Neural cell (in vitro differentiated cells): ENCODE measurements around the gene PTGER3. TPM values are rescaled to one million over a fixed set of nuclear protein-coding genes. Genes with fewer than 3 reads are reported as not detected.

Experiments used
- H2AFZ ChIP-seq: fragments of 200-600, 300-800 bp; sonication (generic), shearing (Covaris generic); 2 replicates; pipeline ENCODE4 v1.6.0; 2014; ENCODE audit warnings: low read depth, mild to moderate bottlenecking, antibody characterized with exemption, low read length, moderate library complexity
- H3F3A ChIP-seq: fragments of 200-600 bp; shearing (Covaris generic); 2 replicates; pipeline ENCODE4 v1.6.1; 2016; ENCODE audit warnings: mild to moderate bottlenecking, moderate library complexity, mixed read lengths, antibody characterized with exemption, low read length; ENCODE audit not compliant: insufficient read depth, poor library complexity, severe bottlenecking
- H3K27ac ChIP-seq: fragments of 200-600, 300-800 bp; sonication (generic), shearing (Covaris generic); 2 replicates; pipeline ENCODE4 v1.5.1; 2014; ENCODE audit warnings: mild to moderate bottlenecking, low read length, moderate library complexity
- H3K27me3 ChIP-seq: fragments of 300-800, 200-600 bp; sonication (generic), shearing (Covaris generic); 2 replicates; pipeline ENCODE4 v1.6.0; 2014; ENCODE audit warnings: mild to moderate bottlenecking, low read depth, low read length, moderate library complexity; ENCODE audit not compliant: insufficient read depth
- H3K36me3 ChIP-seq: fragments of 300-800, 200-600 bp; sonication (generic), shearing (Covaris generic); 2 replicates; pipeline ENCODE4 v1.5.1; 2014; ENCODE audit warnings: mild to moderate bottlenecking, antibody characterized with exemption, low read length, moderate library complexity; ENCODE audit not compliant: insufficient read depth
- H3K4me2 ChIP-seq: fragments of 300-800, 200-600 bp; sonication (generic), shearing (Covaris generic); 2 replicates; pipeline ENCODE4 v1.6.0; 2014; ENCODE audit warnings: mild to moderate bottlenecking, low read length
- H3K4me3 ChIP-seq: fragments of 300-800, 200-600 bp; sonication (generic), shearing (Covaris generic); 2 replicates; pipeline ENCODE4 v1.5.1; 2014; ENCODE audit warnings: mild to moderate bottlenecking, low read length, moderate library complexity
- H3K79me2 ChIP-seq: fragments of 200-600 bp; shearing (Covaris generic); replicated peaks from 2 replicates; pipeline ENCODE4 v1.6.0; 2014; ENCODE audit warnings: mild to moderate bottlenecking, low read length, moderate library complexity; ENCODE audit not compliant: insufficient read depth
- H3K9ac ChIP-seq: fragments of 300-800, 200-600 bp; sonication (generic), shearing (Covaris generic); 2 replicates; pipeline ENCODE4 v1.6.1; 2016; ENCODE audit warnings: mild to moderate bottlenecking, low read length, mixed read lengths
- H3K9me2 ChIP-seq: fragments of 200-600 bp; shearing (Covaris generic); 2 replicates; pipeline ENCODE4 v1.6.1; 2016; ENCODE audit warnings: mild to moderate bottlenecking, low read length, mixed read lengths; ENCODE audit not compliant: insufficient read depth
- H3K9me3 ChIP-seq: fragments of 200-600, 300-800 bp; sonication (generic), shearing (Covaris generic); 2 replicates; pipeline ENCODE4 v1.6.1; 2016; ENCODE audit warnings: mild to moderate bottlenecking, mixed run types, low read length, moderate library complexity, mixed read lengths
- H4K20me1 ChIP-seq: fragments of 200-600 bp; shearing (Covaris generic); 2 replicates; pipeline ENCODE4 v1.6.1; 2016; ENCODE audit warnings: mild to moderate bottlenecking, mixed run types; ENCODE audit not compliant: insufficient read depth
- EP300 ChIP-seq: fragments of 450-650 bp; conservative IDR thresholded peaks from 2 replicates; pipeline ENCODE4 v1.6.1; 2014; ENCODE audit warnings: antibody characterized with exemption, mild to moderate bottlenecking, moderate library complexity; ENCODE audit not compliant: poor library complexity, severe bottlenecking
- EZH2 ChIP-seq: fragments of 200-600, 300-800 bp; shearing (Covaris generic), sonication (generic); IDR thresholded peaks from 2 replicates; pipeline ENCODE4 v1.6.1; 2014; ENCODE audit warnings: antibody characterized with exemption, low read length, borderline replicate concordance, mild to moderate bottlenecking; ENCODE audit not compliant: insufficient read depth, poor library complexity, severe bottlenecking
- POLR2AphosphoS5 ChIP-seq: IDR thresholded peaks from 2 replicates; pipeline ENCODE4 v1.6.1; 2012
- RAD21 ChIP-seq: fragments of 450-650 bp; conservative IDR thresholded peaks from 2 replicates; pipeline ENCODE4 v1.6.1; 2014; ENCODE audit warnings: antibody characterized with exemption, mild to moderate bottlenecking, moderate library complexity
- SMC3 ChIP-seq: fragments of 450-650 bp; conservative IDR thresholded peaks from 2 replicates; pipeline ENCODE4 v1.6.1; 2014; ENCODE audit warnings: antibody characterized with exemption, mild to moderate bottlenecking, moderate library complexity; ENCODE audit not compliant: poor library complexity
- TAF1 ChIP-seq: IDR thresholded peaks from 2 replicates; pipeline ENCODE4 v1.6.1; 2012; ENCODE audit warnings: low read depth
- polyA plus RNA-seq: library from polyadenylated mRNA; depleted of rRNA; stranded (reverse); fragments of >200 nt; gene quantifications from 2 replicates; pipeline ENCODE4 v1.2.3, GENCODE V29; 2014
- TF ChIP-seq, protein P1 (sequence below): fragments of 450-650 bp; IDR thresholded peaks from 2 replicates; pipeline ENCODE4 v1.5.1; 2014; ENCODE audit warnings: antibody characterized with exemption, mild to moderate bottlenecking, moderate library complexity; ENCODE audit not compliant: poor library complexity, severe bottlenecking
- TF ChIP-seq, protein P2 (sequence below): IDR thresholded peaks from 2 replicates; pipeline ENCODE4 v1.6.1; 2012; ENCODE audit warnings: borderline replicate concordance

The PTGER3 gene
- polyA plus RNA-seq, 1 donor from 2014 or later: 1.7 TPM

DNA sequence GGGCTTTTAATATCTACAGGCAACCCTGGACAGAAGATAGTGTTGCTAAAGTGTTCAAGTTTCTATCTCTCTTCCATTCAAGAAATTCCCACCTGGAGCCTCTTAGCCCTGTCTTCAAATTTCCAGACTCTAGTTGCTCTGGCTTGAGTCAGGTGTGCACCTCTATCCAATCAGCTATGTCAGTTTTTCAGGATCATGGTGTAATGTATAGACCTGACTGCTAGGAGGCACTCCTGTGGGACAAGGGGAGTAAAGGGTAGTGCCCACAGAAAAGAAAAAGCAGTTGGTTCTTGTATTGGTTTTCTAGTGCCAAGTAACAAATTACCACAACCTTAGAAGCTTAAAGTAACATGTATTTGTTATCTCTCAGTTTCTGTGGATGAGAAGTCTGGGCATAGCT, 39.4 kb upstream of the PTGER3 start:
- Histone ChIP-seq H3K9me3 (no peaks in the 10 kb centered on the region), H4K20me1 (no peaks in the 10 kb centered on the region), H3K27ac (no peak overlapping the region), H2AFZ (no peak overlapping the region), H3K4me3 (no peak overlapping the region), H3K9ac (no peak overlapping the region), H3K79me2 (no peaks in the 10 kb centered on the region), H3K27me3 (no peaks in the 10 kb centered on the region), H3K4me2 (no peak overlapping the region), H3K9me2 (no peaks in the 10 kb centered on the region), H3F3A (no peaks in the 10 kb centered on the region), H3K36me3 (no peaks in the 10 kb centered on the region)
- TF ChIP-seq EP300 (no peak), TAF1 (no peak), SMC3 (no peak)

DNA sequence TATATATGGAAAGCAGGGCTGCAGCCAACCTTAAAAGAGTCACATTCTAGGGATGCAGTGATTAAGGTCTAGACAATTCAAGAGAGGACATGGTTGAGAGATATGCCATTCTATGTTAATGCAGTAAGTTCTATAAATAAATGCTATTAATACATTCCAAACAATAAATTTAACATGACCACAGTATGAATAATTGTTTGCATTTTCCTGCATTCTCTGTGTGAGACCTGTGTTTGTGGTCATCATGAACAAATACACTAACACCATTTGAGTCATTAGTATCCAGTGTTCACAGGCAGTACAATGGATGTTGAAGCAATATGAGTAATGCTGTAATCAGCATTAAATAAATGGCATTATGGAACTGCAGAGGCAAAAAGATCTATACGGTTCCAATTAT, 38.7 kb upstream of the PTGER3 start:
- H3K9me3 ChIP-seq: no peaks in the 10 kb centered on the region
- H3K27me3 ChIP-seq: no peaks in the 10 kb centered on the region
- H3K9ac ChIP-seq: no peak overlapping the region
- no peaks in the 10 kb centered on the region for H3K9me2 ChIP-seq
- no peak overlapping the region for H3K4me3 ChIP-seq
- TF ChIP-seq, protein P1, sequence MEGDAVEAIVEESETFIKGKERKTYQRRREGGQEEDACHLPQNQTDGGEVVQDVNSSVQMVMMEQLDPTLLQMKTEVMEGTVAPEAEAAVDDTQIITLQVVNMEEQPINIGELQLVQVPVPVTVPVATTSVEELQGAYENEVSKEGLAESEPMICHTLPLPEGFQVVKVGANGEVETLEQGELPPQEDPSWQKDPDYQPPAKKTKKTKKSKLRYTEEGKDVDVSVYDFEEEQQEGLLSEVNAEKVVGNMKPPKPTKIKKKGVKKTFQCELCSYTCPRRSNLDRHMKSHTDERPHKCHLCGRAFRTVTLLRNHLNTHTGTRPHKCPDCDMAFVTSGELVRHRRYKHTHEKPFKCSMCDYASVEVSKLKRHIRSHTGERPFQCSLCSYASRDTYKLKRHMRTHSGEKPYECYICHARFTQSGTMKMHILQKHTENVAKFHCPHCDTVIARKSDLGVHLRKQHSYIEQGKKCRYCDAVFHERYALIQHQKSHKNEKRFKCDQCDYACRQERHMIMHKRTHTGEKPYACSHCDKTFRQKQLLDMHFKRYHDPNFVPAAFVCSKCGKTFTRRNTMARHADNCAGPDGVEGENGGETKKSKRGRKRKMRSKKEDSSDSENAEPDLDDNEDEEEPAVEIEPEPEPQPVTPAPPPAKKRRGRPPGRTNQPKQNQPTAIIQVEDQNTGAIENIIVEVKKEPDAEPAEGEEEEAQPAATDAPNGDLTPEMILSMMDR: no peak
- TF ChIP-seq EP300 (no peak), EZH2 (no peak), POLR2AphosphoS5 (no peak), TAF1 (no peak), RAD21 (no peak), SMC3 (no peak)
- TF ChIP-seq, protein P2, sequence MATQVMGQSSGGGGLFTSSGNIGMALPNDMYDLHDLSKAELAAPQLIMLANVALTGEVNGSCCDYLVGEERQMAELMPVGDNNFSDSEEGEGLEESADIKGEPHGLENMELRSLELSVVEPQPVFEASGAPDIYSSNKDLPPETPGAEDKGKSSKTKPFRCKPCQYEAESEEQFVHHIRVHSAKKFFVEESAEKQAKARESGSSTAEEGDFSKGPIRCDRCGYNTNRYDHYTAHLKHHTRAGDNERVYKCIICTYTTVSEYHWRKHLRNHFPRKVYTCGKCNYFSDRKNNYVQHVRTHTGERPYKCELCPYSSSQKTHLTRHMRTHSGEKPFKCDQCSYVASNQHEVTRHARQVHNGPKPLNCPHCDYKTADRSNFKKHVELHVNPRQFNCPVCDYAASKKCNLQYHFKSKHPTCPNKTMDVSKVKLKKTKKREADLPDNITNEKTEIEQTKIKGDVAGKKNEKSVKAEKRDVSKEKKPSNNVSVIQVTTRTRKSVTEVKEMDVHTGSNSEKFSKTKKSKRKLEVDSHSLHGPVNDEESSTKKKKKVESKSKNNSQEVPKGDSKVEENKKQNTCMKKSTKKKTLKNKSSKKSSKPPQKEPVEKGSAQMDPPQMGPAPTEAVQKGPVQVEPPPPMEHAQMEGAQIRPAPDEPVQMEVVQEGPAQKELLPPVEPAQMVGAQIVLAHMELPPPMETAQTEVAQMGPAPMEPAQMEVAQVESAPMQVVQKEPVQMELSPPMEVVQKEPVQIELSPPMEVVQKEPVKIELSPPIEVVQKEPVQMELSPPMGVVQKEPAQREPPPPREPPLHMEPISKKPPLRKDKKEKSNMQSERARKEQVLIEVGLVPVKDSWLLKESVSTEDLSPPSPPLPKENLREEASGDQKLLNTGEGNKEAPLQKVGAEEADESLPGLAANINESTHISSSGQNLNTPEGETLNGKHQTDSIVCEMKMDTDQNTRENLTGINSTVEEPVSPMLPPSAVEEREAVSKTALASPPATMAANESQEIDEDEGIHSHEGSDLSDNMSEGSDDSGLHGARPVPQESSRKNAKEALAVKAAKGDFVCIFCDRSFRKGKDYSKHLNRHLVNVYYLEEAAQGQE: no peak
- no peaks in the 10 kb centered on the region for H3K79me2 ChIP-seq
- H3K27ac ChIP-seq: no peak overlapping the region
- no peak overlapping the region for H3K4me2 ChIP-seq
- H3F3A ChIP-seq: no peaks in the 10 kb centered on the region
- H4K20me1 ChIP-seq: no peaks in the 10 kb centered on the region
- no peaks in the 10 kb centered on the region for H3K36me3 ChIP-seq
- no peak overlapping the region for H2AFZ ChIP-seq

DNA sequence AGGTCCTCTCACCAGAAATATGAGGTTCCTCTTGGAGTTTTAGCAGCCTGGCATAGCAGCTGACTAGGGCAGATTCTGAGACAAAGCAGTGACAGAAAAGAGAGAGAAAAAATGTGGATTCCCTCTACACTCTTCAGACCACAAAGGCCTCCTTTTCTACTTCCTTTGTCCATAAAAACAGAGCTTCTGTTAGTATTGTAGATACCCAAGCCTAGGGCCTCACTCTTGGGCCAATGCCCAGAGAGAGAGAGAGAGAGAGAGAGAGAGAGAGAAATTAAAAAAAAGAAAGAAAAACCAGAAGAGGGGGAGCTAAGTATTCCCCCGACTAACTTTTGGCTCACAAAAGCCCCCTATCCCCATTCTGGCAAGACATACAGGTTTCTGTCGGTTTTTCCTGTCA, 35.7 kb upstream of the PTGER3 start:
- H3K36me3 ChIP-seq: no peaks in the 10 kb centered on the region
- no peak overlapping the region for H2AFZ ChIP-seq
- H3K4me3 ChIP-seq: no peak overlapping the region
- H3K79me2 ChIP-seq: peaks cover 27% of the 10 kb centered on the region
- no peaks in the 10 kb centered on the region for H3K27me3 ChIP-seq
- no peak overlapping the region for H3K9ac ChIP-seq
- no peak overlapping the region for H3K4me2 ChIP-seq
- TF ChIP-seq RAD21: no peak
- no peaks in the 10 kb centered on the region for H3F3A ChIP-seq
- no peaks in the 10 kb centered on the region for H3K9me3 ChIP-seq
- H3K9me2 ChIP-seq: no peaks in the 10 kb centered on the region
- no peaks in the 10 kb centered on the region for H4K20me1 ChIP-seq
- H3K27ac ChIP-seq: no peak overlapping the region
